T-helper 1 cell treated with Interleukin-12 subunit alpha and Interleukin-12 subunit beta and Interleukin-4 antibody, amounts not matched to agents 30 μg/mL and 1 μg/mL, for 36 hours (primary cell): ENCODE data around the gene DIS3L2.

Source experiments
- H3K27ac Mint-ChIP-seq: one replicate; pipeline ENCODE4 v1.8.0; 2021; ENCODE audit warnings: mild to moderate bottlenecking, mixed read lengths
- H3K27me3 Mint-ChIP-seq: one replicate; pipeline ENCODE4 v1.8.0; 2021; ENCODE audit warnings: low read depth, mixed read lengths
- H3K36me3 Mint-ChIP-seq: one replicate; pipeline ENCODE4 v1.8.0; 2021; ENCODE audit warnings: low read depth, mixed read lengths
- H3K4me1 Mint-ChIP-seq: one replicate; pipeline ENCODE4 v1.8.0; 2021; ENCODE audit warnings: low read depth, mixed read lengths
- H3K4me3 Mint-ChIP-seq: one replicate; pipeline ENCODE4 v1.8.0; 2021; ENCODE audit warnings: mild to moderate bottlenecking, moderate library complexity, mixed read lengths
- H3K9me3 Mint-ChIP-seq: one replicate; pipeline ENCODE4 v1.8.0; 2021; ENCODE audit warnings: mixed read lengths

DIS3L2 gene

GRCh38 chr2:232273903-232274643 lies 312.6 kb downstream of the DIS3L2 start:
- Mint-ChIP-seq H3K4me1 (no peaks in the 10 kb centered on the region), H3K27me3 (no peaks in the 10 kb centered on the region), H3K36me3 (peaks cover 6% of the 10 kb centered on the region), H3K9me3 (no peaks in the 10 kb centered on the region), H3K4me3 (no peak overlapping the region), H3K27ac (no peak overlapping the region)

DNA sequence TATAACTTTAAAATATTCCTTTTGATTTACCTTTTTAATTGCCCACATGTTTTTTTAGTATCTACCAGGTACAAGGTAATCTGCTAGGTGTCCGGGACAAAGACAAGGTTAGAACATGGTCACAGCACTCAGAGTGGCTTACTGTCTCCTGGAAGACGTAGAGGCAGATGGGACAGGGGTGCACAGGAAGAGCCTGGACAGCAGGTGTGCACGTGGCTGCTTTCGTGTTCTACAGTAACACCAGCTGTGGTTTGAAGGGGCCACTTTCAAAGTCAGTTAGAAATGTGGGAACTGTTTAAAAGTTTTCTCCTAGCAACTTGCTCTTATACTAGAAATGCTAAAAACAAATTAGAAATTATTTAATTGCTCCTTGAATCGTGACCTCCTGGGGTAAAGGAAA lies 314.2 kb downstream of the DIS3L2 start:
- Mint-ChIP-seq H3K36me3 (peaks cover 6% of the 10 kb centered on the region), H3K27me3 (no peaks in the 10 kb centered on the region), H3K27ac (no peak overlapping the region), H3K4me1 (no peaks in the 10 kb centered on the region), H3K9me3 (no peaks in the 10 kb centered on the region), H3K4me3 (no peak overlapping the region)

DNA sequence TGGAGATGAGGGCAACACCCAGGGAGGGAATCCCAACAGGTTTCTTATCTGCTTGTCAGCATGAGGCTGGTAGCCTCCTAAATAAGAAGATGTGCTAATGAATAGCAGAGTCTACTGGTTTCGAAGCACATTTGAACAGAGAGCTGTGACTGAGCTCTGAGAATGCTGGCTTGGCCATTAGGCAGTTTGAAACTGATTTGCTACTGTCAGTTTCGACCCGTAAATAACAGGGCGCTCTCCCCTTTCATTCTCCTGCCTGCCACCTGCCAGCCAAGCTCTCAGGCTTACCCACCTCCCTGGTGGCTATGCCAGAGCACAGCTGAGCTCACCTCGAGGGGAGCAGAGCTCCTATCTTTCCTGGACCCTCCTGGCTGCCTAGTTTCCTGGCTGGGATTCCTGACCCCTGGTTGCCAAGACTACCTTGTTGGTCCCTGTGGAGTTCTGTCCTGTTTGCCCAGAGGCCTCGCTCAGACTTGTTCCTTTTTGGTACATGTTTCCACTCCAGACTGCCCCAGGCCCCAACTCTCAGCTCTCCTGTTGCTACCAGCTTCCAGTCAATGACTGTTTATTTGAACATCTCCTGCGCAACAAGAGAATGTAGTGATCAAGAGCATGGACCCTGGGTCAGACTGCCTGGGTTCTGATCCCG lies 314.7 kb downstream of the DIS3L2 start:
- peaks cover 6% of the 10 kb centered on the region for H3K36me3 Mint-ChIP-seq
- no peaks in the 10 kb centered on the region for H3K9me3 Mint-ChIP-seq

DNA sequence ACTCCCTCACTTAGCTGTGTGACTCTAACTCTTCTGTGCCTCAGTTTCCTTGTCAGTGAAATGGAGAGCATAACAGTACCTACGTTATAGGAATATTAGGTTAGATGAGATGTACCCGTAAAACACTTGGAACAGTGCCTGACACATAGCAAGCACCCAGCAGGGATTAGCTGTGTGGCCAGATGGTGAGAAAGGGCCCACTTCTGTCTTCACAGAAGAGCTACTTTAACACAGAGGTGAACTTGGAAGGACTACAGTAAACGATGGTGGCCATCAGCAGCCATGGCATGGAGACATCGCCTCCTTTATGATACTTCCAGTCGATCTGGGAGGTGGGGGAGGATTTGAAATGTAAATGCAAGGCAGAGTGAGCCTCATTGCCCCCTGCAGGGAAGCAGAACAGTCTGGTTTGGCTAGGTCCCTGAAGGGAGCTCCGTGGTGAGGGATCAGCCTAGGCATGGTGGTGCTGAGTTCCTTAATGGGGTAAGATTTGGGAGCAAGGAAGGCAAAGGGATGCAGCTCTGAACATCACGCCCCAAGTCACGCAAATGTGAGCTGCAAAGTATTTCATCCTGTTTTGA lies 315.3 kb downstream of the DIS3L2 start:
- H3K27ac Mint-ChIP-seq: no peak overlapping the region
- no peaks in the 10 kb centered on the region for H3K9me3 Mint-ChIP-seq
- H3K4me3 Mint-ChIP-seq: no peak overlapping the region
- peaks cover 8% of the 10 kb centered on the region for H3K36me3 Mint-ChIP-seq
- no peaks in the 10 kb centered on the region for H3K4me1 Mint-ChIP-seq
- no peaks in the 10 kb centered on the region for H3K27me3 Mint-ChIP-seq

More for the DNA sequence above, 314.7 kb downstream of the DIS3L2 start:
- Mint-ChIP-seq H3K4me3 (no peak overlapping the region), H3K27me3 (no peaks in the 10 kb centered on the region), H3K4me1 (no peaks in the 10 kb centered on the region), H3K27ac (no peak overlapping the region)

DNA sequence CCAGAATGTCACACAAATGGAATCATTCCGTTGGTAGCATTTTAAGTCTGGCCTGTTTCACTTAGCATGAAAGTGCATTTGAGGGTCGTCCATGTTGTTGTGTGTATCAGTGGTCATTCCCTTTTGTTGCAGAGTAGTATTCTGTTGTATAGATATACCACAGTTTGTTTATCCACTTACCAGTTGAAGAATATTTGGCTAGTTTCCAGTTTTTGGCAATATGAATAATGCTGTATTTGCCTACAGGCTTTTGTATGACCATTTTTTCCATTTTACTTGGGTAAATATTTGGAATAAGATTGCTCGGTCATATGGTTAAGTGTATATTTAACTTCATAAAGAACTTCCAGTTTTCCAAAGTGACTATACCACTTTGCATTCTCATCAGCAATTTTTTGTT lies 317.0 kb downstream of the DIS3L2 start:
- H3K9me3 Mint-ChIP-seq: no peaks in the 10 kb centered on the region
- H3K27ac Mint-ChIP-seq: no peak overlapping the region
- peaks cover 8% of the 10 kb centered on the region for H3K36me3 Mint-ChIP-seq
- no peaks in the 10 kb centered on the region for H3K4me1 Mint-ChIP-seq
- no peak overlapping the region for H3K4me3 Mint-ChIP-seq
- H3K27me3 Mint-ChIP-seq: no peaks in the 10 kb centered on the region

DNA sequence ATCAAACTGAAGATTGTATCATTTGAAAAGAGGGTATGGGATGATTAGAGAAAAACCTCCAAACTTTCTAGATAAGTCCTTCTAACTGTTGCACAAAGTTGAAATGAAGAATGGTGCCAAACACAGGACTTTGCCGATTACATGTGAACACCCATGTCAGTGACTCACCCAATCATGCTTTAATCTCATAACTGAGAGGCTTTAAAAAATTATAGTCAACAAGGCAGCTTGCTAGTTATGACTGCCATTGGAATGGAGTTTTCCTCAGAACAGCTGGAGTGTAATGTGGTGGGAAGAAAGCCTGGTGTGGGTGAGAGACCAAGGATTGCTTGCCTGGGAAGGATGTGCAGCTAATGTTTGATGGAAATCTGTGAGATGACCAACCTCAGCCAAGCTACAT lies 318.8 kb downstream of the DIS3L2 start:
- peaks cover 8% of the 10 kb centered on the region for H3K36me3 Mint-ChIP-seq
- H3K4me1 Mint-ChIP-seq: no peaks in the 10 kb centered on the region
- H3K27me3 Mint-ChIP-seq: no peaks in the 10 kb centered on the region
- no peak overlapping the region for H3K27ac Mint-ChIP-seq
- no peak overlapping the region for H3K4me3 Mint-ChIP-seq
- no peaks in the 10 kb centered on the region for H3K9me3 Mint-ChIP-seq

- no peaks in the 10 kb centered on the region for H3K27me3 Mint-ChIP-seq
- no peak overlapping the region for H3K4me3 Mint-ChIP-seq
- H3K27ac Mint-ChIP-seq: no peak overlapping the region
- no peaks in the 10 kb centered on the region for H3K9me3 Mint-ChIP-seq
- H3K36me3 Mint-ChIP-seq: peaks cover 7% of the 10 kb centered on the region
- no peaks in the 10 kb centered on the region for H3K4me1 Mint-ChIP-seq
These were observed 320.5 kb downstream of the DIS3L2 start for GRCh38 chr2:232281858-232282507.

- H3K27me3 Mint-ChIP-seq: no peaks in the 10 kb centered on the region
- peaks cover 6% of the 10 kb centered on the region for H3K36me3 Mint-ChIP-seq
- H3K4me1 Mint-ChIP-seq: no peaks in the 10 kb centered on the region
- H3K4me3 Mint-ChIP-seq: no peak overlapping the region
- H3K9me3 Mint-ChIP-seq: no peaks in the 10 kb centered on the region
- H3K27ac Mint-ChIP-seq: no peak overlapping the region
These were observed 321.1 kb downstream of the DIS3L2 start for GRCh38 chr2:232282508-232283055.

GRCh38 chr2:232286001-232286868 lies 324.7 kb downstream of the DIS3L2 start:
- H3K27me3 Mint-ChIP-seq: no peaks in the 10 kb centered on the region
- no peak overlapping the region for H3K27ac Mint-ChIP-seq
- peaks cover 1% of the 10 kb centered on the region for H3K36me3 Mint-ChIP-seq
- no peaks in the 10 kb centered on the region for H3K9me3 Mint-ChIP-seq
- H3K4me3 Mint-ChIP-seq: no peak overlapping the region
- no peaks in the 10 kb centered on the region for H3K4me1 Mint-ChIP-seq

GRCh38 chr2:232287316-232287715 lies 325.8 kb downstream of the DIS3L2 start:
- Mint-ChIP-seq H3K27me3 (no peaks in the 10 kb centered on the region), H3K4me3 (no peak overlapping the region), H3K27ac (no peak overlapping the region), H3K9me3 (no peaks in the 10 kb centered on the region), H3K4me1 (no peaks in the 10 kb centered on the region), H3K36me3 (no peaks in the 10 kb centered on the region)

GRCh38 chr2:232288489-232289030 lies 327.0 kb downstream of the DIS3L2 start:
- no peak overlapping the region for H3K27ac Mint-ChIP-seq
- H3K4me3 Mint-ChIP-seq: no peak overlapping the region
- H3K4me1 Mint-ChIP-seq: no peaks in the 10 kb centered on the region
- no peaks in the 10 kb centered on the region for H3K9me3 Mint-ChIP-seq
- no peaks in the 10 kb centered on the region for H3K27me3 Mint-ChIP-seq
- no peaks in the 10 kb centered on the region for H3K36me3 Mint-ChIP-seq

DNA sequence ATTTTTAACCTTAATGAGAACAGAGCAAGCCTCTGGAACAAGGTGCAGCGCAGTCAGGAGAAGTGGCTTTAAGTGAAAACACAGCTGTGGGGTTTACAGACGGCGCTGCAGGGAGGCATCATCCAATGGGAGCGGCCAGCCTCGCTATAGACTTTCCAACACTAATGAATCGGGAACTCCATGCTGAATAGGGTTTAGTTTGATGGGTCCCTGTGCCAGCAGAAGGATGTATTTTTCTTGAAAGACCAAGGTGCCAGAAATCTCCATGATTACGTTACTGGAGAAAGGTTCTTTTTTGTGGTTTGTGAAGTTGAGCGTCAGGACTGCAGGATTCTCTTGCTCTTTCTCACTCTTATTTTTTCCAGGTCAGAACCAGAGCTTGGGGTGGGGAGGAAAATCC lies 329.2 kb downstream of the DIS3L2 start:
- Mint-ChIP-seq H3K4me1 (no peaks in the 10 kb centered on the region), H3K4me3 (no peak overlapping the region), H3K36me3 (no peaks in the 10 kb centered on the region), H3K9me3 (no peaks in the 10 kb centered on the region), H3K27ac (no peak overlapping the region), H3K27me3 (no peaks in the 10 kb centered on the region)

DNA sequence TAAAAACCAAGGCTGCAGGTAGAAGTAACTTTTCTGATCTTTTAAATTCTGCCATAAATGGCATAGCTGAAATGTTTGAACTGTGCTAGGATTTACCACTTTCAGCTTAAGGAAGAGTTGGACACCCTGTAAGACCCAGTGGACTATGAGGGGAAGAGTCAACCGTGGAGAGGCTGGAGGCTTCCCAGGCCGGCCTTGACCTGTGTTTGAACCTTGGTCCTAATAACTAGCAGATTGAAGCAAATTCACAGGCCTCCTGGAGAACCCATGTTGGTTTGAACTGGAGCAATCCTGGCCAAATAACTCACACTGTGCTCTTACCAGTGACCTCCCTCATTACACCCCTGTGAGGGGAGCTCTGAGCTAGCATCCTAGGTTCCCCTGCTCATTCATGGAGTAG lies 329.8 kb downstream of the DIS3L2 start:
- no peak overlapping the region for H3K4me3 Mint-ChIP-seq
- no peaks in the 10 kb centered on the region for H3K36me3 Mint-ChIP-seq
- H3K27me3 Mint-ChIP-seq: no peaks in the 10 kb centered on the region
- H3K9me3 Mint-ChIP-seq: no peaks in the 10 kb centered on the region
- no peak overlapping the region for H3K27ac Mint-ChIP-seq
- H3K4me1 Mint-ChIP-seq: no peaks in the 10 kb centered on the region
